A549 treated with AZD9567 at 1 μM for 4 hours (cell line): ENCODE results near the gene ITGB3. TPM values are rescaled to one million over a fixed set of nuclear protein-coding genes. Genes with fewer than 3 reads are reported as not detected.

ENCODE experiments used
- total RNA-seq: library from RNA; stranded (reverse); fragments of 200-300 nt; extraction: Qiagen RNA extraction; gene quantifications from 5 replicates; pipeline ENCODE4 v1.2.3, GENCODE V29; 2022; ENCODE audit not compliant: insufficient read depth

Gene ITGB3
- 3.1 to 5.1 TPM (median 4.4 TPM) in 5 replicates for total RNA-seq

GRCh38 chr17:47253541-47254402, at the start of gene ITGB3:
ITGB3 (plus strand) TSS chr17:47253827; CDS start chr17:47253862, 35 bp downstream.

GRCh38 chr17:47208744-47209488, 44.7 kb upstream of the ITGB3 start, which contains the start of gene MYL4:
MYL4 (plus strand) TSS chr17:47209348; CDS start chr17:47209423, 75 bp downstream.

GRCh38 chr17:47323382-47324223, 70.0 kb downstream of the ITGB3 start, which contains the start of gene EFCAB13:
EFCAB13 (plus strand) TSS chr17:47323955; CDS start chr17:47328354, 4,399 bp downstream.

Other genes starting within 250 kb of the ITGB3 start
- gene CDC27, start 64.5 kb upstream of the ITGB3 start, total RNA-seq = 72.1 to 135 TPM (median 83.1 TPM) in 5 replicates
- 0.16 to 0.32 TPM (median 0.17 TPM) in 3 of 5 replicates, not detected in the others for gene MYL4, start 44.5 kb upstream of the ITGB3 start, total RNA-seq
- 1.6 to 9.9 TPM (median 2.3 TPM) in 5 replicates for gene EFCAB13, start 70.1 kb downstream of the ITGB3 start, total RNA-seq